HG03575 (cell line): ENCODE results near the gene SLC13A4.
"Not testable (repeated sequence)": the region's sequence is repeated elsewhere in the genome, so short reads cannot be mapped to it uniquely, and the experiment has no call there.

Source experiments
- ATAC-seq: cut with Tn5 transposase; IDR thresholded peaks from one replicate; pipeline ENCODE4 v1.9.1; 2021; ENCODE audit not compliant: unreplicated experiment, insufficient number of reproducible peaks, low FRiP score; ENCODE audit errors: extremely low read depth

SLC13A4 gene, protein sequence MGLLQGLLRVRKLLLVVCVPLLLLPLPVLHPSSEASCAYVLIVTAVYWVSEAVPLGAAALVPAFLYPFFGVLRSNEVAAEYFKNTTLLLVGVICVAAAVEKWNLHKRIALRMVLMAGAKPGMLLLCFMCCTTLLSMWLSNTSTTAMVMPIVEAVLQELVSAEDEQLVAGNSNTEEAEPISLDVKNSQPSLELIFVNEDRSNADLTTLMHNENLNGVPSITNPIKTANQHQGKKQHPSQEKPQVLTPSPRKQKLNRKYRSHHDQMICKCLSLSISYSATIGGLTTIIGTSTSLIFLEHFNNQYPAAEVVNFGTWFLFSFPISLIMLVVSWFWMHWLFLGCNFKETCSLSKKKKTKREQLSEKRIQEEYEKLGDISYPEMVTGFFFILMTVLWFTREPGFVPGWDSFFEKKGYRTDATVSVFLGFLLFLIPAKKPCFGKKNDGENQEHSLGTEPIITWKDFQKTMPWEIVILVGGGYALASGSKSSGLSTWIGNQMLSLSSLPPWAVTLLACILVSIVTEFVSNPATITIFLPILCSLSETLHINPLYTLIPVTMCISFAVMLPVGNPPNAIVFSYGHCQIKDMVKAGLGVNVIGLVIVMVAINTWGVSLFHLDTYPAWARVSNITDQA

DNA sequence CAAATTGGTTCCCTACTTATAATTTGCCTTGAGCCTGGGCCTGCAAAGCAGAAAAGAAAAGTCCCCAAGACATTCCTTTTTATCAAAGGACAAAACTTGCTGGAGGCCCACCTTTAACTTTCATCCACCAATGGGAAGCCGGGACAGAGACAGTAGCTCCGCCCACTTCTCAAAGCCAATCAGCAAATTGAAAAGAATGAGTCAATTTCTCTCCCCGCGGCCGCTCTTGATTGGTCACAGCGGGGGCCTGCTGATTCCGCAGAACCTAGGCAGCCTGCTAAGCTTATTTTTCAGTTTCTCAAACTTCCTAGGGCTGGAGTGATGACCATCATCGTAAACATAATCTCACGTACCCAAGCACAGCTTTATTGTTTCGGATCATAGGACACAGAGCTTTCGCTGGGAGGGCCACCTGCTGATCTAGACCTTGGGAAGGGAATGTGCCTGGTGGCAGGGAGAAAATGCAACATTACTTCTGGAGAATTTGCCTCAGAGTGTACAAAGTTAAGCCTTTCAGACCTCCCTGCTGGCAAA, at the start of gene SLC13A4:
Gene SLC13A4 (minus strand): TSS at position 51 of the 534 bp plus-strand sequence. CDS start 690 bp downstream, outside the sequence.
- ATAC-seq = no peak

DNA sequence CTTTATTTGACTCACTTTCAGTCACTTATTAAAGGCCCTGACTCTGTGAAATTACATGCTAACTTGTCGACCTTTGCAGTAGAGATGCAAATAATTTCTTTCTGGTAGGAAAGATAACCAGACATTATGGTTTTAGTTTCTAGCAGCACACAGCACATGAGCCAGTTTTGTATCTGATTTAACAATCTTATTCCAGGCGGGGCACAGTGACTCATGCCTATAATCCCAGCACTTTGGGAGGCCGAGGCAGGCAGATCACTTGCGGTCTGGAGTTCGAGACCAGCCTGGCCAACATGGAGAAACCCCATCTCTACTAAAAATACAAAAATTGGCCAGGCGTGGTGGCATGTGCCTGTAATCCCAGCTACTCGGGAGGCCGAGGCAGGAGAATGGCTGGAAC, 47.9 kb upstream of the SLC13A4 start:
- not testable (repeated sequence) for ATAC-seq

DNA sequence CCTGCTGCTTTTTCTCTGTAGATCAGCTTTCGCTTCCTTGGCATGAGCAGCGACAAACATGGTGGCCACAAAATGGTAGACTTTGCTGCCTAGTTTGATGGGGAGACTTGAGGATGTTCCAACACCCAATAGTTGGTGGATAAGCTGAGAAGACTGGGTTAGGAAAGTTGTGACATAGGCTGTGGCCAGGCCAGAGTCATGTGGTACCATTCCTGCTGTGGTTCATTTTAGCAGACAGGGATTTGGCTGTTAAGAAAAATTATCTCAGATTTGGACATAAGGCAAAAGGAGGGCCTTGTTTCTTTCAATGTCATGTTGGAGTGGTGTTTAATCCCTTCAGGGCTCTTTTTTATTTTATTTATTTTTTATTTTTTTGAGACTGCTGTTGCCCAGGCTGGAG, 47.2 kb upstream of the SLC13A4 start:
- no peak for ATAC-seq

DNA sequence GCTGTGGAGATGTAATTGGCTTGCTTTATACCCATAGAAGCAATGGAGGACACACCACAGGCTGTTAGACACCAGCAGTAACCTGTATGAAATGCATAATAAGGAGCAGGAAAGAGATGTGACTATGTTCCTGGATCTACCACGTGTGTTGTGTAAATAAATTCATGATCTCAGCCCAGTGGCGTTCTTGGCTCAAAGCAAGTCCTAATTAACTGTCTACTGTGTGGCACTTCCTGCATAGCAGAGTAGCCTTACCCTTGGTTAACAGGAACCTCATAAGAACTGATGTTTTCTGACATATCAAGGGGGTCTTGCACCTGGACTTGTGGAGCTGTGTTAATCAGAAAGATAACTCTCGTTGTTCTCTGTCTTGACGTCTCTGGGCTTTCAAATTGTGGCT, 46.3 kb upstream of the SLC13A4 start:
- ATAC-seq = no peak

DNA sequence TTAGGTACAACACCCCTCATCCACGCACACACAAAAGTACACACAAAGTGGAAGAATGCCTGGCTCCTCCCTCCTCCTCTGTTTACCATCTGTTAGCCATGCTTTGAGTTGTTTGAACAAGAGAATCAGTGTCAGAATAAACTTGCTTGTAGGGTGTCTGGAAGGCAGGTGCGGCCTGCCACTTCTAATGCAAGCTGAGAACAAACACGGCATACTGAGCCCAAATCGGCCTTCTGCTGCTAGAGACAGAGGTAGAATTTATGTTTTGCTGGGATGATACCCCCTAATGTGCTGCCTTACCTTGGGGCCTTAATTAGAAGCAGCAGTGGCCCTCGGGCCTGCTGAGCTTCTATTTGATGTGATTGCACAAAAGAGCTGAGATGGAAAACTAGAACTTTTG, 45.5 kb upstream of the SLC13A4 start:
- no peak for ATAC-seq

DNA sequence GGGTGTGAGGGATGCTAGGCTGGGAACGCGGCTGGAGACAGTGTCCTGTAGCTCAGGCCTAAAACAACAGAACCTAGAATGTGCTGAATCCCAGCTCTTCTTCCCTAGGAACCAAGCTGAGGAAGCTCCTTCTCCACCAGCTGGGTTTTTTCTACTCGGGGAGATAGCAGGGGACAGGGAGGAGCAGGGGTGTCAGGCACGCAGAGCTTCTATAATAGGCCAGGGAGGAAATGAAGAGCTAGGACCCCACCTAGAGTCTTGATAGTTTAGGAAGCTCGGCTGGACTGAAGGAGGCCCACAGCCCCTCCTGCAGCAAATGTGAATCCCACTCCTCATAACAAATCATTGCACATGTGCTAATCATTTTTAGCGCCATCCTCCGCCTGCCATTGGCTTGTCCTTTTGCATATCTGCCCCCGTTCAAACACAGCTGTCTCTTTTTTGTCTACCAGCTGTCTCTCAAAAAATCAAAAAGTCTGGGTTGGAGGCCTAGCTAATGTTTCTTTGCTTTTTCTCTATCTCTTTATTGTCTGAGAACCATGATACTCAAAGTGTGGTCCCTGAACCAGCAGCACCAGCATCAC, 44.7 kb upstream of the SLC13A4 start:
- ATAC-seq = no peak

DNA sequence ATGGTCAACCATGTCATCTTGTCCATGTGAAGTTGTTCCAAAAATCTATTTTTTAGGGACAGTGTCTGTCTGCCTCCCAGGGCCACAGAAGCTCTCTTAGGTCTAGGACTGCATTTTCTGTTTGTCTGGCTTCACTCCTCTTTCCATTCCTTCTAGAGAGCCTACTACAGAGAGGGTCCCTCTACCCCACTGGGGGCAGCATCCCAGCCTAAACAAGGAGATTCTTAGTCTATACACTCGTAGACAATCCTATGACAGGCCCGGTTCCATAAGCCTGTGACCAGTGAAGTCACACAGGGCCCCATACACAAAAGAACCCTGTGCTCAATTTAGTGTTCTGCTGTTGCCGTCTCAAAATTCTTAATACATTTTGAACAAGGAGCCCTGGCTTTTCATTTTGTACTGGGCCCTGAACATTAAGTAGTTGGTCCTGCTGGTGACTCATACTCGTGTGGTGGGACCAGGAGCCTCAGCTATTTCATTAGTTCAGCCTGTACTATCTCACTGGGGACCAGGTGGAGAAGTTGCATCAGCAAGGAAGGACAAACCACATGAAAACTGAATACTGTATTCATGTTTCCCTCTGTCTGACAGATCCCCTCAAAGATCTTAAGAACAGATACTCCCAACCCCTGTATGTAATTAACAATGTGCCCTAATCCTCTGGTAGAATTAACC, 44.1 kb upstream of the SLC13A4 start:
- ATAC-seq = no peak

DNA sequence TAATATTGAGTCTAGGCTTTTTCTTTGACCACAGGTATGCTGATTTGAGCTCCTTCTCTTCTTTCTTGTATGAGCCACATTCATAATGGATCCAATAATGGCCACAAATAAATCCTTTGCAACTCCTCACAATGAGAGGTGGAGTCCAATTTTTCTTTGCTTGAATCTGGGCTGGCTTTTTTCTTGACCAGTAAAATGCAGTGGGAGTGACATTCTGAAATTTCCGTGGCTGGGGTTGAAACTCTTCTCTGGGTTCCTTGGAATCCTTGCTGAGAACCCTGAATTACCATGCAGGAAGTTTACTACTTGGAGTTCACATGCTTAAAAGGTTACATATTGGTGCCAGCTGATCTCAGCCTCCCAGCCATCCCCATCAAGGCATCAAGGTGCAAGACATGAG, 43.1 kb upstream of the SLC13A4 start:
- ATAC-seq = no peak

DNA sequence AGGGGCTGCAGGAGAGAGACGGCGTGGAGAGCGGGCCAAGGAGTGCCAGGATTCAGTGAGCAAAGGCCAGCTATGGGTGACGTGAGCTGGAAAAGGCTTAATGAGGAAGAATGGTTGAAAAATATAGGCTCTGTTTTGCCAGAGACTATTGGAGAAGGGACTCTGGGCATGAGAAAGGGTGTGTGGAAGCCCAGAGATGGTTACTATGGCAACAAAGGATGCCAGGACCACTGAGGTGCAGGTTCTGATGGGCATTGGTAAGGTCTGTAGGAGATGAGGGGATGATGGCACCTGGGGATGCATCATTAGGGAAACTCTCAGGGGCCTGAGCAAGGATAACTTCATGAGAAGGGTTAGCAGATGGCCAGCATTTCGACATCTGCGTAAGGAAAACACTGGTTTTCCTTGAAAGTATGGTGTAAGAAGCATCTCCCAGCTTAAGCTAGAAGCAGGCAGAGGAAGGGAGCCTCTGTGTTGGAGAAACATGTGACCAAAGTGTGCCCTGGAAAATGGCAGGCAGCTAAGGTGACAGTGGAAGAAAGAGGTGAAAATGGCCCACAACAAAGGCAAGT, 42.2 kb upstream of the SLC13A4 start:
- ATAC-seq = no peak

DNA sequence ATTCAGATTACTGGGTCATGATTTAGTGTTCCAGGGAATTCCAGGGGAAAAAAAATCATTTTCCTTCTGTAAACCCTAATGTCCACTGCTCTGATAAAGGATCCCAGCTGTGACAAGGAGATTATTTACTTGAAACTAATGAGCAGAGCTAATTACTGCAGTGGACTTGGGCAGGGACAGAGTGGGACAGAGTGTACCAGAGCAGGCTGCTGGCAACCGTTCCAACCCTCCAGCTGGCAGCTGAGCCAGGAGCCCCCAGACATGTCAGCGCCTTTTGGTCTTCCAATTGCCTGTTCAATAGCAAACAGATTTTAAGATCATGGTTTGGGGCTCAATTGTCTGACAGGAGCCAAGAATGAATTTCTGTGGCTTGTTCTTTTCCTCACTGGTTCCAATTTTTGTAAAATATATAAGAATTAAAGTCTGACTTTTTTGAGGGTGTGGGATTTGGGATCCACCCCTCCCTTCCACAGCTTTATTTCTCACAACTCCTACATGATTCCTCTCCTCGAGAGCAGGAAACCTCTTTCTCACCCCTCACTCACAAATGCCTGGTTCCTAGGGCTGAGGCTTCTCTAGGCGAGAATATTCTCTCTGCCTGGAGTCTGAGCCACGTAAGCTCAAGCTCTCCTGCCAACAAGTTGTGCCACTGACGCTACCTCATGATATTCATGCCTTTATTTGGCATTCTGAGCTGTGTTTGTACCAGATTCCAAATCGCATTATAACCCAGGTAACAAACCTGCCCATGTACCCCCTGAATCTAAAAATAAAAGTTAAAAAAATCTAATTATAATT, 41.2 kb upstream of the SLC13A4 start:
- no peak for ATAC-seq

DNA sequence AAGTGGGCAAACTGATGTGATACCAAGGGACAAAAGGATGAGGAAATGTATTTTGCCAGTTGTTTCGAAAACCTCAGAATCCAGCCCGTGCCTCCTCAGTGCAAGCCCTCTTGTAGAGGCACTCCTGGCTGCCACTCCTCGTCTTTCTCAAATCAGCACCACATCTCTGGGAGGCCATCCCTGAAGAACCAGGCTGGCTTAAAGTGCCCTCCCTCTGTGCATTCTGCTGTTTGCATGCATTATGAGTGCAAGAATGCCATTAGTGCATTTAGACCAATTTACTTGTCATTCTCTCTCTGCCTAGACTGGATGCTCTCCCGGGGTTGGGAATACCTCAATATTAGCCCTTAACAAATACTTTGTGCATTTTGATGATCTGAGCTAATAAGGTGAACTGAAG, 40.5 kb upstream of the SLC13A4 start:
- ATAC-seq = no peak

DNA sequence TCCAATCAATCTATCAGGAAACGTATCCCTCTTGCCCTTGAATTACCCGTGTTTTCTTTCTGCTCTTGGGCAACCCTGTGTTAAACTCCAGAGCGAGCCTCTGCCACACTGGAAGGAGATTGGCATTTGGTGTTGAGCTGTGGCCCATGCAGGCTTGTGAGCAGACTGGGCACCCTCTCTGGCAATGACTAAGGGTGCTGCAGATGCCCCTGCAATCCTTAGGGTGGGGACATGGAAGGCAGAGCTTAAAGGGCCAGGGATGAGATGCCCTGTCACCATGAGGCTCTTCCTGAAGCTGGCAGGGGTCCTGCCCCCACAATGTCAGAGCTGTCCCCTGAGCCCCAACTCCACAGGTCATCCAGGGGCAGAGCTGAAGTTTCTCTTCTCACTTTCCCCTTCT, 40.1 kb upstream of the SLC13A4 start:
- no peak for ATAC-seq

DNA sequence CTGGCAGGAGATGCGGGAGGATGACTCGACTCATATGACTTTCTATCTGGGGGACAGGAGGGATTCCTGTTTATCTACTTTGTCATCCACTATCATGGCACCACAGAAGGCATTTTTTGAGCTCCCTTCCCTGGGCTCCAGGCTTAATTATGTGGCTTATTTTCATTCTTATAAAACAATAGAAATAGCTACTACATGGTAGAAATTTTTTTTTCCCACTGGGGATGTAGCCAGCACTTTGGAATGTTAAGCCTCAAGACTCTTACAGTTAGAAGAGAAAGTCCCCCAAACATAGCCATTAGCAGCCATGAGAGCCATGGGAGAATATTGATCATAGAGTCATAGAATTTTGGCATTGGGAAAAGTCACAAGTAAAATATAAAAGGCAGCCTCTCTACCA, 35.3 kb upstream of the SLC13A4 start:
- no peak for ATAC-seq

DNA sequence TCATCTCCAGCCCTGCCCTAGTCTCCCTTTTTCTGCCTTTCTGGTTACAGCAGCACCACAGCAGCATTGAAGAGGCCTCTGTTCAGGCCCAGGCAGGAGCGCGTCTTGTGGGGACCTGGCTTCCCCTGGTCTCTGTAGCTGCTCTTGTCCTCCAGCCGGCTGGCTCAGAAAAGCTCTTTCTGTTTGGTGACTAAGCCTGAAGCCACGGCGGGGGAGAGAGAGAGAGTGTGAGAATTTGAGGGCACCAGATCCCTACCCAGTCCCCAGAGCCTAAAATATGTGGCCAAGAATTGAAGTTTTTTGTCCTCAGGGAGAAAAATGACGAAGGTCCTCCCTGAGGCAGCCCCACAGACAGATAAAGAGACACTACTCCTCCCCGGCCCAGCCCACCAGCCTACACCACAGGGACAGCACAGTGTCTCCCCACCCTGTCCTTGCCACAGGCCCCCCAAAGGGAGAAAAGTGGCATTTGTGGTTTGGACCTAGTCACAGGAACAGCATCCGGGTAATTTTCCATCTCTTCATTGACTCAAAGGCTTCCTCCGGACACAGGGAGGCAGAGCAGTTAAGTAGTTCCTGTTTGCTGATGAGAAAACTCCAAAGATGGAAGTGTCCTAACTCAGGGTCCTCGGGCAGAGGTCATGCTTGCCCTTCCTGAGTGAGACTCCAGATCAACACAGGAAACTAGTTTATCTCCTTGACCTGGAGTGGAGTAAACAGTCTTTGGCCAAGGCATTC, 33.9 kb upstream of the SLC13A4 start:
- ATAC-seq = no peak

DNA sequence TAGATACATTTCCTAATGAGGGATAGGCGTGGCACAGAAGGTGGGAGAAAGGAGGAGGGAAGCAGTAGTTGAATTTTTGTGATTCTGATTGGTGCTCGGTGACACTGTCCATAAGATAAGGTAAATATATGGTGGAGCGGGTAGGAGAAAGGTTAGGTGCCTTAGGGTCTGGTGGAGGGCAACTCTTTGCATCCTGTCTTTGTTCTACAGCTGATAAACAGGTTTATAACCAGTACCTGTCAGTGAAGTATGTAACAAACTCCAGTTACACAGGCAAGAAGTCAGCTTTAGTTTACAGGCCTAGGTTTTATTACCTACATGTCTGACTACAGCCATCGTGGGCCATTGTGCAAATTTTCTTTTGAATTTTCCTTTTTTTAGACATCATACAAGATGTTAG, 31.5 kb upstream of the SLC13A4 start:
- ATAC-seq = no peak

DNA sequence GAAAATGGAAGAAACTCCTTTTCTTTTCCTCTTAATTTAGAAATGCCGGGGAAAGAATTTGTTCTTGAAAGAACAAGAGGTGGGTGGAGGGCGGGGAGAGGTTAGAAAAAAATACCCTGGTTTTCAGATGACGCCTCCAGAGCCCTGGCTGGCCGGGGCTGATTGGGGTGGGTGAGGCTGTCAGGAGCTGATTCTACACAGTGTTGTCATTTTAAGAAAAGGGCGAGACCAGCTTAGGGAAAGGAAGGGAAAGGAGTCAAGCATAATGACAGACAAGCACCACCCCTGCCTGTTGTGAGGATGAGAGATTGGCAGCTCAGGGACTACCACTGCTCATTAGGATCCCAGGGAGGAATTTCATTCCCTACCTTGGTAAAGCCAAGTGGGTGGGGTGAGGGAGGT, 30.5 kb upstream of the SLC13A4 start:
- no peak for ATAC-seq

DNA sequence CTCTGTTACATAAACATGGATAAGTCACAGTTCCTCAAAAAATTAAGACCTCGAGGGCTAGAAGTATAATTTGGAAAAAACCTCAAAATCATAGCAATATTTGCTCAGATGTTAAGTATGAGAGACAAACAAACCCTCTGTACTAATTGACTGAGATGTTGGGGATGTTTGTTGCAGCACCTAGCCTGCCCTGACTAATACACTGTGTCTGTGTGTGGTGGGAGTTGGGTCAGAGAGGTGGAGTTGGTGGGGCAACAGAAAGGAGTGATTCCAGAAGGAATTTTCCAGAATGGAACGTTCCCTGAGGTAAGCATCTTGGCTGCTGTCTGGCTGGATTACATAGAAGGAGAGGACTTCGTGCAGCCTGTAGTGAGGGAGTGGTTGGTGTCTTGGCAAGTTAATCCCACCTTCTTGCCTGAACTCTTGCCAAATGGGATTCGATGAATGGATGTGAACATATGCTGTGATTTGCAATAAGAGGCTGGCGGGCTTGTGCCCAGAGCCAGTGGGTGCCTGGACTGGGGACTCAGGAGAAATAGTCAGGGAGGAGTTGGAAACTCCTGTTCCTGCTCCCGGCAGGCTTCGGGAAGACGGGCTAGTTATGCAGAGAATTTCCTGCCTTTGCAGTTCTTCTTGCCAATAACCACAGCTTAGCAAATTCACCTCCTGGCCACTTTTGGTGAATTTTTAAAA, 29.9 kb upstream of the SLC13A4 start:
- no peak for ATAC-seq
